ENCODE measurements around the gene PATJ. TPM values are rescaled to one million over a fixed set of nuclear protein-coding genes. Genes with fewer than 3 reads are reported as not detected.
"Not testable (repeated sequence)": the region's sequence is repeated elsewhere in the genome, so short reads cannot be mapped to it uniquely, and the experiment has no call there.

PATJ gene
- total and polyA plus RNA-seq, 8 donors = 27.6 to 58.8 (median 38.8) TPM

DNA sequence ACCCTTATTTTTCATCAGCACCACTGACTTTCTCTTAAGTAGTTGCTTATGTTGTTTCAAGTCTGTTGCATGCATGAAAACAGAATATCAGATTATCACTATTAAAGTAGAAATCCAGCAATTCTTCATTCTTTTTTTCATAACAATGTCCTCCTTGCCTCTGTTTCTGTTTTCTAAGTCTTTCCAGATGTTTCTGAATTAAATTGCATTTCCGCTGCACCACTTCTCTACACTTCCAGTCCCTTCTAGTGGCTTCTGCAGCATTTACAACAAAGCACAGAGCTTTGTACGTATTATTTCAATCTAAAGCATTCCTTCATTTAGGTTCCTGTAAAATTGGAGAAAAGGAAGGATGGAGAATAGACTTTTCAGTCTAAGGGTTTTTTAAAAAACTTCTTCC, 42.4 kb downstream of the PATJ start:
- ATAC-seq (no peak), DNase-seq (no peak)
- peaks cover 0 to 10% of the 10 kb centered on the region in 2 donors for H3K36me3 ChIP-seq
- intact Hi-C loops (cut with DNase I) = no loop called here
- H3K27ac ChIP-seq = no peak overlapping the region
- TF ChIP-seq, protein P1, sequence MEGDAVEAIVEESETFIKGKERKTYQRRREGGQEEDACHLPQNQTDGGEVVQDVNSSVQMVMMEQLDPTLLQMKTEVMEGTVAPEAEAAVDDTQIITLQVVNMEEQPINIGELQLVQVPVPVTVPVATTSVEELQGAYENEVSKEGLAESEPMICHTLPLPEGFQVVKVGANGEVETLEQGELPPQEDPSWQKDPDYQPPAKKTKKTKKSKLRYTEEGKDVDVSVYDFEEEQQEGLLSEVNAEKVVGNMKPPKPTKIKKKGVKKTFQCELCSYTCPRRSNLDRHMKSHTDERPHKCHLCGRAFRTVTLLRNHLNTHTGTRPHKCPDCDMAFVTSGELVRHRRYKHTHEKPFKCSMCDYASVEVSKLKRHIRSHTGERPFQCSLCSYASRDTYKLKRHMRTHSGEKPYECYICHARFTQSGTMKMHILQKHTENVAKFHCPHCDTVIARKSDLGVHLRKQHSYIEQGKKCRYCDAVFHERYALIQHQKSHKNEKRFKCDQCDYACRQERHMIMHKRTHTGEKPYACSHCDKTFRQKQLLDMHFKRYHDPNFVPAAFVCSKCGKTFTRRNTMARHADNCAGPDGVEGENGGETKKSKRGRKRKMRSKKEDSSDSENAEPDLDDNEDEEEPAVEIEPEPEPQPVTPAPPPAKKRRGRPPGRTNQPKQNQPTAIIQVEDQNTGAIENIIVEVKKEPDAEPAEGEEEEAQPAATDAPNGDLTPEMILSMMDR (IDR thresholded peaks at IDR 0.05) = no peak
- no peaks in the 10 kb centered on the region for H3K4me1 ChIP-seq
- H3K27me3 ChIP-seq = no peaks in the 10 kb centered on the region
- no peaks in the 10 kb centered on the region for H3K9me3 ChIP-seq
- no peak overlapping the region for H3K4me3 ChIP-seq

DNA sequence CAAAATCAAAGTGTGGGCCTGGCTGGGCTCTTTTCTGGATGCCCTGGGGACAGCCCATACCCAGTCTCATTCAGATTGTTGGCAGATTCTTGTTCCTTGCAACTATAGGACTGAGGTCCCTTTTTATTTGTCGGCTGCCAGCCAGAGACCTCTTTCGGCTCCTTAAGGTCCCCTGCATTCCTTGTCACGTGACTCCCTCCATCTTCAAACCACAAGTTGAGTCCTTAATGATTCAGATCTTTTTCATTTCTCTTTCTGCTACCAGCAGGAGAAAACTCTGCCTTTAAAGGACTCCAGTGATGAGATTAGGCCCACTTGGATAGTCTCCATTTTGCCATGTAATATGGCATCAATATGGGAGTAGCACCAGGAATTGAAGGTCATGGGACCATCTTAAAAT, 48.6 kb downstream of the PATJ start:
- ATAC-seq = no peak
- no peak for DNase-seq
- Histone ChIP-seq H3K27ac (no peak overlapping the region), H3K4me1 (no peaks in the 10 kb centered on the region), H3K36me3 (peaks cover 0 to 10% of the 10 kb centered on the region in 2 donors), H3K27me3 (no peaks in the 10 kb centered on the region), H3K4me3 (no peak overlapping the region), H3K9me3 (no peaks in the 10 kb centered on the region)
- TF ChIP-seq, protein P1 (IDR thresholded peaks at IDR 0.05) = no peak
- intact Hi-C loops (cut with DNase I) = no loop called here

DNA sequence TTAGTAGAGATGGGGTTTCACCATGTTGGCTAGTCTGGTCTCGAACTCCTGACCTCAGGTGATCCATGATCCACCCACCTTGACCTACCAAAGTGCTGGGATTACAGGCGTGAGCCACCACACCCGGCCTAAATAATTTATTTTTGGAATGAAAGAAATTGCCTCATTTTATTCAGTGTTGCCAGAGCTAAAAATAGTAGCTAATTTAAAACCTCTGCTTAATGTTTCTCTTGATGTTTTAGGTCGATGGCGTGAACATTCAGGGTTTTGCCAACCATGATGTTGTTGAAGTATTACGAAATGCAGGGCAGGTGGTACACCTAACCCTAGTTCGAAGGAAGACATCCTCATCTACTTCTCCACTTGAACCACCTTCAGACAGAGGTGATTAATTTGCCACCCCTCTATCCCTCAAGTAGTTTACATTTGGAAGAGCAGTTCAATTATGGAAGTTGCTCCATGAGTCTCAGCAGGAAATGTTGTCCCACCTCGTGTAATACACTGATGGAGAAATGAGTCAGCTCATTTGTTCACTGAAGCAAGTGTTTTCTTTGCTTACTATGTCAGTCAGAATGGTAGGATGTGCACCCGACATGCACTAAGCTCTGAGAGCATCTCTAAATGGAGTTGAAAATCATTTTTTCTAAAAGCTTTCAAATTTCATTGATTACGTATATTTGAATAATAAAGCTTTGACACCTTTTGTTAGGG, 54.9 kb downstream of the PATJ start:
- ATAC-seq (no peak), DNase-seq (no peak)
- Histone ChIP-seq H3K27ac (no peak overlapping the region), H3K4me3 (no peak overlapping the region), H3K36me3 (peaks cover 0 to 20% of the 10 kb centered on the region in 2 donors), H3K9me3 (no peaks in the 10 kb centered on the region), H3K27me3 (no peaks in the 10 kb centered on the region), H3K4me1 (no peaks in the 10 kb centered on the region)
- intact Hi-C loops (cut with DNase I) = no loop called here
- TF ChIP-seq, protein P1 (IDR thresholded peaks at IDR 0.05) = no peak

DNA sequence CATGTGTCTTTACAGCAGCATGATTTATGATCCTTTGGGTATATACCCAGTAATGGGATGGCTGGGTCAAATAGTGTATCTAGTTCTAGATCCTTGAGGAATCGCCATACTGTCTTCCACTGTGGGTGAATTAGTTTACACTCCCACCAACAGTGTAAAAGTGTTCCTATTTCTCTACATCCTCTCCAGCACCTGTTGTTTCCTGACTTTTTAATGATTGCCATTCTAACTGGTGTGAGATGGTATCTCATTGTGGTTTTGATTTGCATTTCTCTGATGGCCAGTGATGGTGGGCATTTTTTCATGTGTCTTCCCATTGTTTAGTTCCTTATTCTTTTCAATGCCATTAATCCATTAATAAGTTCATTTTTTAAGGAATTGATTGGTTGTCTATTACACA, 58.8 kb downstream of the PATJ start:
- DNase-seq; H3K9me3 ChIP-seq; ATAC-seq; H3K4me3 ChIP-seq; H3K27ac ChIP-seq; H3K27me3 ChIP-seq; H3K4me1 ChIP-seq; intact Hi-C loops (cut with DNase I): not testable (repeated sequence)
- H3K36me3 ChIP-seq = peaks cover 0 to 20% of the 10 kb centered on the region in 2 donors

DNA sequence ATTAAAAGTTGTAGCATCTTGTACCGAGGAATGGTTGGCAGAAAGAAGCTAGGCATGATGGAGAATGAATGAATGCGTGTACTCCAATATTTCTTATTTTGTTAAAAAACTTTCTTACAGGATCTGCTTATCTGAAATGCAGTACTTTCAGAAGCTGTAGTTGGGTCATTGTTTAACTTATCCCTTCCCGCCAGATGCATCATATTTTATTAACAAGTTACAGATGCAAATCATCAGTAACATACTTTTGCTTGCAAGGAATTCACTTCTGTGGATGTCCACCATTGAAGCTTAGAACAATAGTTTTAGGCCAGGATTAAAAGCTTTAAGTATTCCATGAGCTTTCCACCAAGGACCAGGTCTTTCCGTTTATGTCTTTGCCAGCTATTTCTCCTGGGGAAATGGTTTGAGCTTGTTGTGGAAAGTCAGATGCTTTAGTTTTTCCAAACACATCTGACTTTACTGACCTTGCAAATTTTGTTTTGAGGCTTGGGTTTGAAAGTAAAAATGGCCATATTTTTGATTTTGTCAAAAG, 65.4 kb downstream of the PATJ start:
- Histone ChIP-seq H3K4me3 (no peak overlapping the region), H3K36me3 (peaks cover 0 to 7% of the 10 kb centered on the region in 2 donors), H3K9me3 (no peaks in the 10 kb centered on the region), H3K27ac (no peak overlapping the region), H3K27me3 (no peaks in the 10 kb centered on the region), H3K4me1 (no peaks in the 10 kb centered on the region)
- no peak for DNase-seq
- no peak for ATAC-seq
- TF ChIP-seq, protein P1 (IDR thresholded peaks at IDR 0.05) = no peak
- intact Hi-C loops (cut with DNase I) = no loop called here
